ENCODE results near the gene OSBPL10. TPM values are rescaled to one million over a fixed set of nuclear protein-coding genes. Genes with fewer than 3 reads are reported as not detected.

Gene OSBPL10
- total and polyA plus RNA-seq, 8 donors, result 26.6 to 42.6 (median 38.6) TPM

- intact Hi-C loops (cut with DNase I), result no loop called here
- H3K4me3 ChIP-seq, result no peak overlapping the region
- H3K27me3 ChIP-seq, result no peaks in the 10 kb centered on the region
- H3K4me1 ChIP-seq, result no peaks in the 10 kb centered on the region
- DNase-seq, result no peak
- no peak for ATAC-seq
- H3K27ac ChIP-seq, result no peak overlapping the region
- TF ChIP-seq CTCF (IDR thresholded peaks at IDR 0.05), result no peak
- no peaks in the 10 kb centered on the region for H3K36me3 ChIP-seq
- no peaks in the 10 kb centered on the region for H3K9me3 ChIP-seq
These were observed 140.8 kb downstream of the OSBPL10 start for GRCh38 chr3:31840252-31840651.

GRCh38 chr3:31839144-31839917, 141.7 kb downstream of the OSBPL10 start:
- no peaks in the 10 kb centered on the region for H3K27me3 ChIP-seq
- H3K27ac ChIP-seq, result no peak overlapping the region
- H3K4me1 ChIP-seq, result no peaks in the 10 kb centered on the region
- no peaks in the 10 kb centered on the region for H3K9me3 ChIP-seq
- no peak for TF ChIP-seq CTCF (IDR thresholded peaks at IDR 0.05)
- DNase-seq (no peak), ATAC-seq (no peak)
- no peaks in the 10 kb centered on the region for H3K36me3 ChIP-seq
- intact Hi-C loops (cut with DNase I), result no loop called here
- H3K4me3 ChIP-seq, result no peak overlapping the region

- DNase-seq (no peak), ATAC-seq (no peak)
- H3K36me3 ChIP-seq, result no peaks in the 10 kb centered on the region
- H3K4me1 ChIP-seq, result no peaks in the 10 kb centered on the region
- intact Hi-C loops (cut with DNase I), result no loop called here
- H3K9me3 ChIP-seq, result no peaks in the 10 kb centered on the region
- H3K4me3 ChIP-seq, result no peak overlapping the region
- H3K27me3 ChIP-seq, result no peaks in the 10 kb centered on the region
- TF ChIP-seq CTCF (IDR thresholded peaks at IDR 0.05), result no peak
- no peak overlapping the region for H3K27ac ChIP-seq
These were observed 144.7 kb downstream of the OSBPL10 start for GRCh38 chr3:31836131-31837075.

GRCh38 chr3:31833391-31834190, 147.5 kb downstream of the OSBPL10 start:
- H3K36me3 ChIP-seq, result no peaks in the 10 kb centered on the region
- H3K9me3 ChIP-seq, result no peaks in the 10 kb centered on the region
- no peak overlapping the region for H3K27ac ChIP-seq
- ATAC-seq (no peak), DNase-seq (no peak)
- intact Hi-C loops (cut with DNase I), result no loop called here
- no peaks in the 10 kb centered on the region for H3K27me3 ChIP-seq
- no peak for TF ChIP-seq CTCF (IDR thresholded peaks at IDR 0.05)
- no peak overlapping the region for H3K4me3 ChIP-seq
- H3K4me1 ChIP-seq, result no peaks in the 10 kb centered on the region
